Suprapubic skin (tissue), 4 donors: ENCODE results near the gene MYO9A. TPM values are rescaled to one million over a fixed set of nuclear protein-coding genes. Genes with fewer than 3 reads are reported as not detected.

ENCODE experiments used
- DNase-seq, 2 donors: peaks; one replicate each; pipeline ENCODE4 v3.0.0-alpha.2; 2019; ENCODE audit warnings: low spot score in 2 of 2
- H3K27ac ChIP-seq: fragments of 200-600 bp; sonication (generic); one replicate; pipeline ENCODE4 v1.5.1; 2019
- H3K27me3 ChIP-seq: fragments of 200-600 bp; sonication (generic); one replicate; pipeline ENCODE4 v1.5.1; 2019
- H3K36me3 ChIP-seq: fragments of 200-600 bp; sonication (generic); one replicate; pipeline ENCODE4 v1.5.1; 2019
- H3K4me1 ChIP-seq: fragments of 200-600 bp; sonication (generic); one replicate; pipeline ENCODE4 v1.5.1; 2019
- H3K4me3 ChIP-seq: fragments of 200-600 bp; sonication (generic); one replicate; pipeline ENCODE4 v1.5.1; 2019; ENCODE audit warnings: mild to moderate bottlenecking
- H3K9me3 ChIP-seq: fragments of 200-600 bp; sonication (generic); one replicate; pipeline ENCODE4 v1.5.1; 2019
- EP300 ChIP-seq: sonication (generic); formaldehyde crosslinking; IDR thresholded peaks from one replicate; pipeline ENCODE4 v1.6.1; 2017; ENCODE audit warnings: antibody characterized with exemption
- POLR2A ChIP-seq, 2 donors: fragments of 450-650 bp; IDR thresholded peaks; one replicate each; pipeline ENCODE4 v1.6.1; 2017; ENCODE audit warnings: antibody characterized with exemption in 2 of 2, mild to moderate bottlenecking in 2 of 2, moderate library complexity in 2 of 2
- POLR2AphosphoS5 ChIP-seq, 3 donors: sonication (generic); formaldehyde crosslinking; IDR thresholded peaks; one replicate each; pipeline ENCODE4 v1.6.1; 2017; ENCODE audit warnings: antibody characterized with exemption in 3 of 3
- WGBS: methylation state at CpG from one replicate; pipeline ENCODE4 v1.1.5; 2018; 5-methylcytosine and 5-hydroxymethylcytosine counted together
- total RNA-seq, 4 donors: library from RNA; depleted of rRNA; stranded (reverse); fragments of >200 nt; gene quantifications; one replicate each; pipeline ENCODE4 v1.1.0, GENCODE V29; 2016
- TF ChIP-seq, protein P1 (sequence below), 2 donors: fragments of 200-600 bp in 1 of 2; fragments of 450-650 bp in 1 of 2; sonication (generic) in 1 of 2; IDR thresholded peaks; one replicate each; pipeline ENCODE4 v1.5.1; 2016 to 2019; ENCODE audit warnings: antibody characterized with exemption in 2 of 2, mild to moderate bottlenecking in 1 of 2, moderate library complexity in 1 of 2

MYO9A gene
- total RNA-seq, 4 donors from 2014 or later: 54.0 to 89.7 (median 61.8) TPM

- WGBS: 90% methylated on average over 30 of the region's 38 CpGs
- Histone ChIP-seq H3K4me3 (no peak overlapping the region), H3K9me3 (no peaks in the 10 kb centered on the region), H3K36me3 (no peaks in the 10 kb centered on the region), H3K4me1 (no peaks in the 10 kb centered on the region), H3K27ac (no peak overlapping the region), H3K27me3 (no peaks in the 10 kb centered on the region)
- DNase-seq: no peak
- TF ChIP-seq POLR2AphosphoS5 (IDR thresholded peaks at IDR 0.05) (no peak), EP300 (no peak), POLR2A (IDR thresholded peaks at IDR 0.05) (no peak)
- TF ChIP-seq, protein P1, sequence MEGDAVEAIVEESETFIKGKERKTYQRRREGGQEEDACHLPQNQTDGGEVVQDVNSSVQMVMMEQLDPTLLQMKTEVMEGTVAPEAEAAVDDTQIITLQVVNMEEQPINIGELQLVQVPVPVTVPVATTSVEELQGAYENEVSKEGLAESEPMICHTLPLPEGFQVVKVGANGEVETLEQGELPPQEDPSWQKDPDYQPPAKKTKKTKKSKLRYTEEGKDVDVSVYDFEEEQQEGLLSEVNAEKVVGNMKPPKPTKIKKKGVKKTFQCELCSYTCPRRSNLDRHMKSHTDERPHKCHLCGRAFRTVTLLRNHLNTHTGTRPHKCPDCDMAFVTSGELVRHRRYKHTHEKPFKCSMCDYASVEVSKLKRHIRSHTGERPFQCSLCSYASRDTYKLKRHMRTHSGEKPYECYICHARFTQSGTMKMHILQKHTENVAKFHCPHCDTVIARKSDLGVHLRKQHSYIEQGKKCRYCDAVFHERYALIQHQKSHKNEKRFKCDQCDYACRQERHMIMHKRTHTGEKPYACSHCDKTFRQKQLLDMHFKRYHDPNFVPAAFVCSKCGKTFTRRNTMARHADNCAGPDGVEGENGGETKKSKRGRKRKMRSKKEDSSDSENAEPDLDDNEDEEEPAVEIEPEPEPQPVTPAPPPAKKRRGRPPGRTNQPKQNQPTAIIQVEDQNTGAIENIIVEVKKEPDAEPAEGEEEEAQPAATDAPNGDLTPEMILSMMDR (IDR thresholded peaks at IDR 0.05): no peak
These were observed 305.9 kb downstream of the MYO9A start for GRCh38 chr15:71811752-71812735.

DNA sequence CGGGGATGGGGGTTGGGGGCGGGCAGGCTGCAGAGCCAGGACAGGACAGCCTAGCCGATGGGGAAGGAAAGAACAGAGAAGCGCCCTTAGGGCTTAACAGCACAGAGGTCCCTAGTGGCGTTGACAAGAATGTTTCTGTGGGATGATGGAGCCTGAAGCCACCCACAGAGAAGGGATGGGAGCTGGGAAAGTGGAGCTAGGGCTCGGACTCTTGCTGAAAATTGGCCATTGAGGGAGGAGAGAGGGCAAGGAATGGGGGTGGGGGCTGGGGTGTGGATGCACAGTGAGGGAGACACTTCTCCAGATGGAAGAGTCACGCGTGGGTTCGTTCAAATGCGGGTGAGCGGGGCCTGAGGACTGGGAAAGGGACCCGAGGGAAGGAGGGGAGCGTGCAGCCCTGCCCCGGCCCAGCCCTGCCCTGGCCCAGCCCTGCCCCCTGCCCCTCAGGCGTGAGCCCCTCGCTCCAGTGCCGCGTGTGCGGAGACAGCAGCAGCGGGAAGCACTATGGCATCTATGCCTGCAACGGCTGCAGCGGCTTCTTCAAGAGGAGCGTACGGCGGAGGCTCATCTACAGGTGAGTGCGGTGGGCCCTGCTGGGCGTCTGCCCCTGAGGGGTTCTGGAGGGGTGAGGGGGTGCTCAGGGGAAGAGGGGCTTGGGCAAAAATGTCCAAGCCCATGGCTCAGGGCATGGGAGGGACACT lies 306.8 kb downstream of the MYO9A start:
- no peak for DNase-seq
- WGBS: 82% methylated on average over 25 of the region's 27 CpGs

DNA sequence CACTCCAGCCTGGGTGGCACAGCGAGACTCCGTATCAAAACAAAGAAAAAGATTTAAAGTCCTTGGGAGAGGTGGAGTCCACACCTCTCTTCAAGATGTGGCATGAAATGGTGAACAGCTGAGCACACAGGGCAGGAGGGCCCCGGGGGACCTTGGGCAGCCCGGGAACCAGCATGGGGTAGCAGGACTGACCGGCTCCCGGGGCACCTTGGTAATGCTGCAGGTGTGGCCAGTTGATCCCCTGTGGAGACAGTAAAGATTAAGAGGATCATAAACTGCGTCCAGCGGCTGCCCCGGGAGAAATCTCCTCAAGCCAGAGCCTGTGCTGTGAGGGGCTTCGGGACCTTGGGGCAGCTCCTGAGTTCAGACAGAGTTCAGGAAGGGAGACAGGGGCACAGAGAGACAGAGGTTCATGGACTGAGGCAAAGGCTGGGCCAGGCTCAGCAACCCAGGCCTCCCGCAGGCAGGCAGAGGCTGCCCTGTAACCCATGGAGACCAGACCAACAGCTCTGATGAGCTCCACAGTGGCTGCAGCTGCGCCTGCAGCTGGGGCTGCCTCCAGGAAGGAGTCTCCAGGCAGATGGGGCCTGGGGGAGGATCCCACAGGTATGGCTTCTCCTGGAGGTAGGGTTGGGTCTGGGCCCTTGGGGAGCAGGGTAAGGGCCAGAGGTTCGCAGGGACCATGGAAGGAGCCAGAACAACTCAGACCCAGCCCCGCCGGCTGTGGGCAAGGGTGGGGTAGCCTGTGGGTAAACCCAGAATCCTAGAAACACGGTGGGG lies 307.5 kb downstream of the MYO9A start, which contains the start of gene NR2E3:
NR2E3 (plus strand) TSS at position 299 of the 780 bp plus-strand sequence; CDS start at position 489, 190 bp downstream.
- WGBS: 79% methylated on average over 16 of the region's 16 CpGs
- DNase-seq: no peak
- TF ChIP-seq POLR2AphosphoS5 (IDR thresholded peaks at IDR 0.05): no peak
- TF ChIP-seq EP300: no peak
- TF ChIP-seq, protein P1 (IDR thresholded peaks at IDR 0.05): no peak
- TF ChIP-seq POLR2A (IDR thresholded peaks at IDR 0.05): no peak

More for the DNA sequence above, 306.8 kb downstream of the MYO9A start:
- no peak overlapping the region for H3K4me3 ChIP-seq
- H3K36me3 ChIP-seq: no peaks in the 10 kb centered on the region
- H3K27me3 ChIP-seq: no peaks in the 10 kb centered on the region
- TF ChIP-seq EP300: no peak
- TF ChIP-seq POLR2A (IDR thresholded peaks at IDR 0.05): no peak
- no peak for TF ChIP-seq POLR2AphosphoS5 (IDR thresholded peaks at IDR 0.05)
- TF ChIP-seq, protein P1 (IDR thresholded peaks at IDR 0.05): no peak
- H3K27ac ChIP-seq: no peak overlapping the region
- no peaks in the 10 kb centered on the region for H3K9me3 ChIP-seq
- no peaks in the 10 kb centered on the region for H3K4me1 ChIP-seq

GRCh38 chr15:71809346-71809745 lies 308.6 kb downstream of the MYO9A start:
- 79% methylated on average over 8 of the region's 8 CpGs for WGBS
- no peak overlapping the region for H3K27ac ChIP-seq
- no peaks in the 10 kb centered on the region for H3K27me3 ChIP-seq
- H3K4me1 ChIP-seq: no peaks in the 10 kb centered on the region
- TF ChIP-seq POLR2AphosphoS5 (IDR thresholded peaks at IDR 0.05) (no peak), POLR2A (IDR thresholded peaks at IDR 0.05) (no peak), EP300 (no peak)
- TF ChIP-seq, protein P1 (IDR thresholded peaks at IDR 0.05): no peak
- H3K4me3 ChIP-seq: no peak overlapping the region
- no peaks in the 10 kb centered on the region for H3K9me3 ChIP-seq
- DNase-seq: no peak
- no peaks in the 10 kb centered on the region for H3K36me3 ChIP-seq

More for the DNA sequence above, 307.5 kb downstream of the MYO9A start, which contains the start of gene NR2E3:
- Histone ChIP-seq H3K4me1 (no peaks in the 10 kb centered on the region), H3K27ac (no peak within 1 kb of the TSS), H3K36me3 (no peaks in the 10 kb centered on the region), H3K27me3 (no peaks in the 10 kb centered on the region), H3K9me3 (no peaks in the 10 kb centered on the region), H3K4me3 (no peak within 1 kb of the TSS)
